Measurements from ENCODE around the gene NTM. TPM values are rescaled to one million over a fixed set of nuclear protein-coding genes. Genes with fewer than 3 reads are reported as not detected.
"Not testable (repeated sequence)": the region's sequence is repeated elsewhere in the genome, so short reads cannot be mapped to it uniquely, and the experiment has no call there.

The NTM gene
- total RNA-seq (2014; rRNA removed; shearing (Covaris generic)) = 15.8 and 21.6 TPM in 2 replicates

- DNase-seq (ENCODE audit: low read depth) = peak; percentile 60
These were observed at the start of gene NTM for GRCh38 chr11:131370090-131370751. NTM (plus strand) TSS chr11:131370615.

- no peak for DNase-seq (ENCODE audit: low read depth)
These were observed 45.4 kb upstream of the NTM start for GRCh38 chr11:131324921-131325570.

GRCh38 chr11:131326829-131327228 is 43.6 kb upstream of the NTM start:
- no peak for DNase-seq (ENCODE audit: low read depth)

- peak; percentile 37 for DNase-seq (ENCODE audit: low read depth)
These were observed 43.0 kb upstream of the NTM start for GRCh38 chr11:131327421-131327820.

- no peak for DNase-seq (ENCODE audit: low read depth)
These were observed 41.6 kb upstream of the NTM start for GRCh38 chr11:131328843-131329242.

GRCh38 chr11:131331010-131331409 is 39.4 kb upstream of the NTM start:
- no peak for DNase-seq (ENCODE audit: low read depth)

GRCh38 chr11:131331546-131331945 is 38.9 kb upstream of the NTM start:
- no peak for DNase-seq (ENCODE audit: low read depth)

- DNase-seq (ENCODE audit: low read depth) = no peak
These were observed 35.8 kb upstream of the NTM start for GRCh38 chr11:131334601-131335000.

- peak; percentile 58 for DNase-seq (ENCODE audit: low read depth)
These were observed 28.5 kb upstream of the NTM start for GRCh38 chr11:131341900-131342299.

- DNase-seq (ENCODE audit: low read depth) = not testable (repeated sequence)
These were observed 28.0 kb upstream of the NTM start for GRCh38 chr11:131342442-131342841.

GRCh38 chr11:131345406-131345805 is 25.0 kb upstream of the NTM start:
- DNase-seq (ENCODE audit: low read depth) = no peak

GRCh38 chr11:131349368-131350086 is 20.9 kb upstream of the NTM start:
- no peak for DNase-seq (ENCODE audit: low read depth)

GRCh38 chr11:131350872-131351271 is 19.5 kb upstream of the NTM start:
- DNase-seq (ENCODE audit: low read depth) = peak; percentile 31

GRCh38 chr11:131351848-131352247 is 18.6 kb upstream of the NTM start:
- no peak for DNase-seq (ENCODE audit: low read depth)

- no peak for DNase-seq (ENCODE audit: low read depth)
These were observed 16.6 kb upstream of the NTM start for GRCh38 chr11:131353766-131354165.

GRCh38 chr11:131354251-131354701 is 16.1 kb upstream of the NTM start:
- no peak for DNase-seq (ENCODE audit: low read depth)

- DNase-seq (ENCODE audit: low read depth) = peak; percentile 80
These were observed 14.2 kb upstream of the NTM start for GRCh38 chr11:131356206-131356605.

GRCh38 chr11:131365329-131365930 is 5.0 kb upstream of the NTM start:
- DNase-seq (ENCODE audit: low read depth) = no peak

GRCh38 chr11:131370901-131371790 is 731 bp downstream of the NTM start:
- DNase-seq (ENCODE audit: low read depth) = peak; percentile 21

GRCh38 chr11:131371791-131372104 is 1.3 kb downstream of the NTM start:
- no peak for DNase-seq (ENCODE audit: low read depth)

GRCh38 chr11:131372234-131372962 is 2.0 kb downstream of the NTM start:
- DNase-seq (ENCODE audit: low read depth) = no peak
